Nucleus accumbens (tissue), 56 donors: ENCODE data around the gene NECTIN3.

ENCODE experiments used
- DNase-seq, 56 donors: peaks; one replicate each; lab custom pipeline; 2025; lab: John Stamatoyannopoulos, UW

NECTIN3 gene

DNA sequence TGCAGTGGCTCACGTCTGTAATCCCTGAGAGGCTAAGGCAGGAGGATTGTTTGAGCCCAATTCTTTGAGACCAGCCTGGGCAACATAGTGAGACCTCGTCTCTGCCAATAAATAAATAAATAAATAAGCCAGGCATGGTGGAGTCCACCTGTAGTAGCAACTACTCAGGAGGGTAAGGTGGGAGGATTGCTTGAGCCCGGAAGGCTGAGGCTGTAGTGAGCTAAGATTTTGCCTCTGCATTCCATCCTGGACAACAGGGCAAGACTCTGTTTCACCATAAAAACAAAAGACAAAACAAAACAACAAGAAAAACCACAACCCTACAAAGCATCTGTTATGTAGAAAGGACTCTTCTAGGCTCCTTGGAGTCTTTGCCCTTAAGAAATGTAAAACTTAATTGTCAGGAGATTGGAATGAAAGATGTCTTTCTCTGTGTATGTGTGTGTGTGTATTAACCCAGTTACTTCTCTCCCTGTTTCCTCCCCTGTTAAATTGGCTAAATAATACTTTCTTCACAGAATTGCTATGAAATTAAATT, 9.5 kb downstream of the NECTIN3 start:
- no peak for DNase-seq

- no peak for DNase-seq
Observed at GRCh38 chr3:111084911-111085310, 13.3 kb downstream of the NECTIN3 start.

DNA sequence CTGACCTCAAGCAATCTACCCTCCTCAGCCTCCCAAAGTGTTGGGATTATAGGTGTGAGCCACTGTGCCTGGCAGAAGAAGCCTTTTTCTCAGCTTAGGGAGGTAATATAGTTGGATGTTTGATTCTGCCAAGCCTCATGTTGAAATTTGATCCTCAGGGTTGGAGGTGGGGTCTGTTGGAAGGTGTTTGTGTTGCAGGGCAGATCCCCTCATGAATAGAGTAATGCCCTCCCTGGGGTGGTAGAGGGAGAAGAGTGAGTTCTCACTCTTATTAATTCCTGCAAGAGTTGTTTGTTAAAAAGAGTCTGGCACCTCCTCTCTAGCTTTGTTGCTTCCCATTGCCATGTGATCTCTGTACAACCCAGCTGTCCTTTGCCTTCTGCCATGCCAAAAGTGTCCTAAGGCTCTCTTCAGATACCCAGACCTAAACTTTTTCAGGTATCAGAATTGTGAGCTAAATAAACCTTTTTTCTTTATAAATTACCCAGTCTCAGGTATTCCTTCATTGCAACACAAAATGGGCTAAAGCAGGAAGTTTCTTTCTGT, 16.4 kb downstream of the NECTIN3 start:
- DNase-seq, result no peak

GRCh38 chr3:111096487-111097209, 25.0 kb downstream of the NECTIN3 start:
- no peak for DNase-seq

- no peak for DNase-seq
Observed at GRCh38 chr3:111103807-111104206, 32.2 kb downstream of the NECTIN3 start.

DNA sequence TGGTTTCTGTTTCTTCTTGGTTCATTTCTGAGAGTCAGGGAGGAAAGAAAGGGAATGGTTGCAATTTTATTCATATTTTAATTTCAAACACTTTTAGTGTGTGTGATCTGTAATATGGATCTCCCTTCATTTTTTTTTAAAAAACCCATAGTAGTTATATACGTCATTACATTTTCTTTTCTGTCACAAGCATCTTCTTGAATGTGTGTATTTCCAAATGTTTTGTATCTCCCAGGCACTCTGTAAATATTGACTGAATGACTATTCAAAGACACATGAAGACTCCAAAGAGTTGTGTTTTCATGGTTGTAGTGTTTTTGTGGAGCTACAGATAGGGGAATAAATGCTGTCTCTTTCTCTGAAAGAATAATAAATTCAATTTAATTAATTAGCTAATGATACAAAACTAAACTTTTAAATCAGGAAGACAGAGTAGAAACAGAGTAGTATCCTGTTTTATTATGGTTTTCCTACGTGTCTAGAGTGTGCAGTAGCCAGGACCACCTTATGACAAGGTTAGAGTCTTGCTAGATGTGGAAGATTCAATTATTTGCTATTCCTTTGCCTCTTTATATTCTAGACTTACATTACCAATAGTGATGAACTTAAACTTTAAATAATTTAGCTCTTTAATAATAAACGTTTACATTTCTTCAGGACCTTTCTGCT, 35.5 kb downstream of the NECTIN3 start:
- DNase-seq, result no peak

DNA sequence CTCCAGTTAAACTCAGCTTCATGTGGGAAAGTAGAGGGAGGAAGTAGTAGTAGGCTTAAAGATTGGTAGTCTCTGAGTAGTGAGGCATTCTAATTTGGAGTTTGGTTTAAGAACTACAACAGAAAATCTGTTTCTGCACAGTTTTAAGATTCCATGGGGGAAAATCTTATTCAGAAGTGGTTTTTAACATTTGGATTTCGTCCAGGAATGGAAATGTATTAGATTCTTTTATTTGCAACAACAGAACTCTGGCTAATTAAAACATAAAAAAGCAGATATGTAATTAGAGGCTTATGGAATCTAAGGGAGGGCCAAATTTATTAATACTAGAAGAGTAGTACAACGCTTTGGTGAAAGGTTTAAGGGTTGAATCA, 36.0 kb downstream of the NECTIN3 start:
- no peak for DNase-seq

DNA sequence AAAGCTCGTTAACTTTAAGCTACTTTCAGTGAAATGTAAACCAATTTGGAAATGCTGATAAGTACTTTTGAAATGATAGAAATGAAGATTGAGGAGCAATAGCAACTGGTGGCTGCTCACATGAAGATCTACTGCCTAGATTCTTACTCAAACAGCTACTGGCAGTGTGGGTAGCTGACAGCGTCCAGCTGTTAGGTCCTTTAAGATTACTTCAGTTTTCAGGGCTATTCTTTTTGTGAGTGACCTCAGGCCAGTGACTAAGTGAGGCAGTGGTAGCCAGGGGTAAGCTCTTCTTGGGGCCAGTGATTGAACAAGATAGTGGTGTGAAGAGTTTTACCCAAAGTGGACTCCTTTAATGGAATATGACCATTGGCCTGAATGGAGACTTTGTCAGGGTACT, 41.3 kb downstream of the NECTIN3 start:
- no peak for DNase-seq

DNA sequence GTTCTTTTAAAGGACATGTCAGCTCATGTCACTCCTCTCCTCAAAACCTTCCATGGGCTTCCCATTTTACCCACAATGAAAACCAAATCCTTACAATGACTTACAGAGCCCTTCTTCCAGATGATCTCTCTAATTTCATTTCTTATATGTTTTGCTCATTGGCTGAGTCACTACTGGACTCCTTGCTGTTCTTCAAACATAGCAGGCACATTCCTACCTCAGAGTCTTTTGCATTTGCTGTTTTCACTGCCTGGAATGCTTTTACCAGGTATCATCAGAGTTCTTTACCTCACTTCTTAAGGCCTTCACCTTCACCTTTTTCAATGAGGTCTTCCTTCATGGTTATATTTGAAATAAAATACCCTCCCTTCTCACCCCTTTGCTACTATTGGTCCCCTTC, 57.3 kb downstream of the NECTIN3 start:
- DNase-seq, result no peak

DNA sequence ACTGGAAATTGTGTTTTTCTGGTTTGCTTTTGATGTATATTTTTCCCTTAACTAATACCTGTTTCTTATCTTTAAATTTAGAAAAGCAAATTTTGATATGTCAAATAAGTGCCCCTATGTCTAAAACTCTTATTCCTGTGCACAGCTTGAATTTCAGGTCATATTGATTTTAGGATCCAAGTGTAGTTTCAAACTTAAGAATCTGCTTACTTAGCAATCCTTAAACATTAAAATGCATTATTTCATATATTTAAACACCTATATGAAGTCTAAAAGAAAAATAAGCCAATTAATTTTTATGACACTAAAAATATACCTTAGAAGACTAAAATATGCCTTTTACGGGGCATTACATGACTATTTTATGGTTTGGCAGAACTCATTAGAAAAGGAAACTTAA, 59.2 kb downstream of the NECTIN3 start:
- no peak for DNase-seq

- no peak for DNase-seq
Observed at GRCh38 chr3:111134302-111134701, 62.7 kb downstream of the NECTIN3 start.

DNA sequence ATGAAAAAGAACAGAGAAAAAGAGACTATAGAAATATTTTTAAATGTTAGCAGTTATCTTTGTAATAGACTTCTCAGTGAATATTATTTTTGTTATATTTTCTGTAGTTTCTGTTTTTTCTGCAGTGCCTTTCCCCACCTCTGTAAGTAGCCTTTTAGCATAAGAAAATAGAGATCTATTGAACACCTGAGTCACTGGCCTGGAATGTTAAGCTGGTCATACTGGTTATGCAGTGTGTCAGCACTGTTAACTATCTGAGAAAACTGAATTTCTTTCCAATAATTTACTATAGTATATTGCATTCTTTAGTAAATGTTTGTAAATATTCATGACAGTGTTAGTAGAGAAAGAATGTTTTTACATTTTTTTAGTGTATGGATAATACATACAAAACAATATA, 79.8 kb downstream of the NECTIN3 start:
- DNase-seq, result no peak

GRCh38 chr3:111152496-111152895, 80.9 kb downstream of the NECTIN3 start:
- no peak for DNase-seq

DNA sequence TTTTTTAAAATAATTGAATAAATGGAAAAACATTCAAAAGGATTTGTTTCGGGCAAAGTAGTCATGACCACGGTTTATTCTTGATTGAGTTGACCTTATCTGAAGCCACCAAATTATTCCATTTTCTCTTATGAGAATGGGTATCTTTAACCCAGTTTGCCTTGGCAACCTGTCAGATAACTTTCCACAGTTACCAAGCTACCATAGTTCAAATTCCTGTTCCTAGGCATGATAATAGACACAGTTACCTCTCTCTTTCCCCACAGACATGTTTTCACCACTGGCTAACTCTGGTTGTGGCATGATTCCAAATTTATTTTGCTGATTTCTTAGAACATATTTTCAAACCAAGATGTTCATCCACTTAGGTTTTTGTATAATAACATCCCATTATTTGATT, 84.9 kb downstream of the NECTIN3 start:
- DNase-seq, result no peak

- no peak for DNase-seq
Observed at GRCh38 chr3:111159391-111159790, 87.8 kb downstream of the NECTIN3 start.

GRCh38 chr3:111164621-111165020, 93.0 kb downstream of the NECTIN3 start:
- DNase-seq, result no peak

- no peak for DNase-seq
Observed at GRCh38 chr3:111165411-111165810, 93.8 kb downstream of the NECTIN3 start.

- DNase-seq, result no peak
Observed at GRCh38 chr3:111173328-111173900, 101.8 kb downstream of the NECTIN3 start.

DNA sequence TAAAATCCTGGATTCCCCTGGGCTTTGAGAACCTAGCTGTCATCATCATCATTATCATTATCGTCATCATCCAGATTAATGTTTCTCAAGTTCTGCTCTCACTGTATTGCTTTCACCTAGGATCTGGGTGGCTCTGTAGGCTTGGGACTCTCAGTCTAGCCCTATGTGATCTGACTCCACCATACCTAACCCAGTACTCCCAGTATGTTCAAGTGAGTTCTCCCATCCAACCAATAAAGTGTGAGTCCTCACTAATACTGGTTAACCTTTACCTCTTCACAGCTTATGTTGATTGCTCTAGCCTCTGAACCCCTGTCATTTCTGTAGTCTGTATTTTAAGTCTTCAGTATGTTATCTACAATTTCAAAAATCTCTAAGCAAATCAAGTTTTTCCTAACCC, 102.3 kb downstream of the NECTIN3 start:
- DNase-seq, result no peak

GRCh38 chr3:111190518-111190917, 118.9 kb downstream of the NECTIN3 start:
- no peak for DNase-seq

GRCh38 chr3:111193472-111193871, 121.9 kb downstream of the NECTIN3 start:
- DNase-seq, result no peak

GRCh38 chr3:111194048-111194447, 122.4 kb downstream of the NECTIN3 start:
- no peak for DNase-seq
